Stimulated activated naive B cell treated with anti-CD40 and anti-IgM and Interleukin-4, amounts not matched to agents 10 μg/mL and 1 μg/mL and 100 μg/mL, for 72 hours (primary cell): ENCODE measurements around the gene SCN1A.
"Not testable (repeated sequence)": the region's sequence is repeated elsewhere in the genome, so short reads cannot be mapped to it uniquely, and the experiment has no call there.

ENCODE experiments used
- ATAC-seq, 2 donors: fragments of 150-1000 bp; cut with Tn5 transposase; replicated peaks; 2 replicates each; pipeline ENCODE4 v1.10.0; 2021; ENCODE audit warnings: moderate library complexity in 1 of 2
- DNase-seq: peaks from one replicate; pipeline ENCODE4 v3.0.0; 2021
- H3K27ac Mint-ChIP-seq: one replicate; pipeline ENCODE4 v1.8.0; 2022; ENCODE audit warnings: mild to moderate bottlenecking, mixed read lengths
- H3K27me3 Mint-ChIP-seq, 2 donors: one replicate each; pipeline ENCODE4 v1.8.0; 2022; ENCODE audit warnings: mixed read lengths in 2 of 2
- H3K36me3 Mint-ChIP-seq, 2 donors: one replicate each; pipeline ENCODE4 v1.8.0; 2022; ENCODE audit warnings: mixed read lengths in 2 of 2, mild to moderate bottlenecking in 1 of 2
- H3K4me1 Mint-ChIP-seq, 2 donors: one replicate each; pipeline ENCODE4 v1.8.0; 2022; ENCODE audit warnings: mixed read lengths in 2 of 2, mild to moderate bottlenecking in 1 of 2
- H3K4me3 Mint-ChIP-seq, 2 donors: one replicate each; pipeline ENCODE4 v1.8.0; 2022; ENCODE audit warnings: mild to moderate bottlenecking in 2 of 2, mixed read lengths in 2 of 2, moderate library complexity in 1 of 2
- H3K9me3 Mint-ChIP-seq, 2 donors: one replicate each; pipeline ENCODE4 v1.8.0; 2022; ENCODE audit warnings: mixed read lengths in 2 of 2, mild to moderate bottlenecking in 1 of 2

SCN1A gene

GRCh38 chr2:166025313-166025712, 102.5 kb downstream of the SCN1A start:
- DNase-seq, result no peak
- Mint-ChIP-seq H3K4me3 (no peak overlapping the region), H3K36me3 (no peaks in the 10 kb centered on the region), H3K27me3 (peaks cover 6 to 9% of the 10 kb centered on the region in 2 donors), H3K9me3 (peaks cover 0 to 1% of the 10 kb centered on the region in 2 donors), H3K4me1 (no peaks in the 10 kb centered on the region), H3K27ac (no peak overlapping the region)
- ATAC-seq, result no peak

GRCh38 chr2:166017208-166017607, 110.6 kb downstream of the SCN1A start:
- H3K27ac Mint-ChIP-seq, result no peak overlapping the region
- no peaks in the 10 kb centered on the region for H3K36me3 Mint-ChIP-seq
- no peaks in the 10 kb centered on the region for H3K4me1 Mint-ChIP-seq
- DNase-seq (no peak), ATAC-seq (no peak)
- no peak overlapping the region for H3K4me3 Mint-ChIP-seq
- no peaks in the 10 kb centered on the region for H3K9me3 Mint-ChIP-seq
- H3K27me3 Mint-ChIP-seq, result no peaks in the 10 kb centered on the region

GRCh38 chr2:166013878-166014277, 113.9 kb downstream of the SCN1A start:
- Mint-ChIP-seq H3K9me3 (no peaks in the 10 kb centered on the region), H3K27me3 (no peaks in the 10 kb centered on the region), H3K27ac (no peak overlapping the region), H3K4me3 (no peak overlapping the region), H3K4me1 (no peaks in the 10 kb centered on the region), H3K36me3 (no peaks in the 10 kb centered on the region)
- no peak for ATAC-seq
- DNase-seq, result no peak

- Mint-ChIP-seq H3K4me3 (no peak overlapping the region), H3K27ac (no peak overlapping the region), H3K9me3 (no peaks in the 10 kb centered on the region), H3K36me3 (no peaks in the 10 kb centered on the region), H3K27me3 (no peaks in the 10 kb centered on the region), H3K4me1 (no peaks in the 10 kb centered on the region)
- DNase-seq (no peak), ATAC-seq (no peak)
These were observed 116.2 kb downstream of the SCN1A start for GRCh38 chr2:166011660-166012059.

GRCh38 chr2:166000401-166000800, 127.4 kb downstream of the SCN1A start:
- Mint-ChIP-seq H3K4me1 (no peaks in the 10 kb centered on the region), H3K27ac (no peak overlapping the region), H3K4me3 (no peak overlapping the region), H3K36me3 (no peaks in the 10 kb centered on the region), H3K27me3 (peaks cover 0 to 4% of the 10 kb centered on the region in 2 donors), H3K9me3 (no peaks in the 10 kb centered on the region)
- no peak for DNase-seq
- no peak for ATAC-seq

GRCh38 chr2:165990846-165991245, 137.0 kb downstream of the SCN1A start:
- DNase-seq (no peak), ATAC-seq (no peak)
- H3K9me3 Mint-ChIP-seq, result no peaks in the 10 kb centered on the region
- H3K27me3 Mint-ChIP-seq, result peaks cover 7 to 17% of the 10 kb centered on the region in 2 donors
- no peaks in the 10 kb centered on the region for H3K36me3 Mint-ChIP-seq
- no peaks in the 10 kb centered on the region for H3K4me1 Mint-ChIP-seq
- no peak overlapping the region for H3K4me3 Mint-ChIP-seq
- H3K27ac Mint-ChIP-seq, result no peak overlapping the region

GRCh38 chr2:165989851-165990250, 138.0 kb downstream of the SCN1A start:
- no peak overlapping the region for H3K4me3 Mint-ChIP-seq
- peaks cover 12 to 22% of the 10 kb centered on the region in 2 donors for H3K27me3 Mint-ChIP-seq
- no peaks in the 10 kb centered on the region for H3K36me3 Mint-ChIP-seq
- H3K9me3 Mint-ChIP-seq, result no peaks in the 10 kb centered on the region
- ATAC-seq, result no peak
- no peak overlapping the region for H3K27ac Mint-ChIP-seq
- no peak for DNase-seq
- H3K4me1 Mint-ChIP-seq, result no peaks in the 10 kb centered on the region

GRCh38 chr2:165985120-165985519, 142.7 kb downstream of the SCN1A start:
- Mint-ChIP-seq H3K27ac (no peak overlapping the region), H3K4me3 (no peak overlapping the region), H3K36me3 (no peaks in the 10 kb centered on the region), H3K4me1 (no peaks in the 10 kb centered on the region), H3K9me3 (no peaks in the 10 kb centered on the region), H3K27me3 (peaks cover 23 to 28% of the 10 kb centered on the region in 2 donors)
- DNase-seq, result no peak
- ATAC-seq, result no peak

GRCh38 chr2:165972161-165972560, 155.7 kb downstream of the SCN1A start:
- H3K27me3 Mint-ChIP-seq, result peaks cover 28 to 34% of the 10 kb centered on the region in 2 donors
- not testable (repeated sequence) for DNase-seq, H3K9me3 Mint-ChIP-seq, H3K4me1 Mint-ChIP-seq, ATAC-seq, H3K27ac Mint-ChIP-seq, H3K36me3 Mint-ChIP-seq, H3K4me3 Mint-ChIP-seq

- Mint-ChIP-seq H3K4me1 (no peaks in the 10 kb centered on the region), H3K27ac (no peak overlapping the region), H3K9me3 (no peaks in the 10 kb centered on the region), H3K36me3 (no peaks in the 10 kb centered on the region), H3K4me3 (no peak overlapping the region), H3K27me3 (peaks cover 30 to 39% of the 10 kb centered on the region in 2 donors)
- DNase-seq, result no peak
- ATAC-seq, result no peak
These were observed 157.2 kb downstream of the SCN1A start for GRCh38 chr2:165970663-165971062.

- Mint-ChIP-seq H3K4me3 (no peak overlapping the region), H3K4me1 (no peaks in the 10 kb centered on the region), H3K27me3 (peaks cover 28 to 35% of the 10 kb centered on the region in 2 donors), H3K27ac (no peak overlapping the region), H3K36me3 (no peaks in the 10 kb centered on the region), H3K9me3 (no peaks in the 10 kb centered on the region)
- no peak for ATAC-seq
- DNase-seq, result no peak
These were observed 158.6 kb downstream of the SCN1A start for GRCh38 chr2:165969227-165969626.

- H3K4me3 Mint-ChIP-seq, result no peak overlapping the region
- peaks cover 16 to 24% of the 10 kb centered on the region in 2 donors for H3K27me3 Mint-ChIP-seq
- no peaks in the 10 kb centered on the region for H3K9me3 Mint-ChIP-seq
- H3K36me3 Mint-ChIP-seq, result no peaks in the 10 kb centered on the region
- DNase-seq (no peak), ATAC-seq (no peak)
- no peak overlapping the region for H3K27ac Mint-ChIP-seq
- H3K4me1 Mint-ChIP-seq, result no peaks in the 10 kb centered on the region
These were observed 160.1 kb downstream of the SCN1A start for GRCh38 chr2:165967746-165968145.

- peaks cover 0 to under 1% of the 10 kb centered on the region in 2 donors for H3K27me3 Mint-ChIP-seq
- no peak for DNase-seq
- H3K4me3 Mint-ChIP-seq, result no peak overlapping the region
- no peak overlapping the region for H3K27ac Mint-ChIP-seq
- no peaks in the 10 kb centered on the region for H3K4me1 Mint-ChIP-seq
- no peaks in the 10 kb centered on the region for H3K36me3 Mint-ChIP-seq
- no peaks in the 10 kb centered on the region for H3K9me3 Mint-ChIP-seq
- no peak for ATAC-seq
These were observed 166.0 kb downstream of the SCN1A start for GRCh38 chr2:165961818-165962217.

GRCh38 chr2:165959371-165959770, 168.4 kb downstream of the SCN1A start:
- Mint-ChIP-seq H3K9me3 (no peaks in the 10 kb centered on the region), H3K27ac (no peak overlapping the region), H3K4me3 (no peak overlapping the region), H3K36me3 (no peaks in the 10 kb centered on the region), H3K27me3 (no peaks in the 10 kb centered on the region), H3K4me1 (peaks cover 2 to 11% of the 10 kb centered on the region in 2 donors)
- DNase-seq, result no peak
- ATAC-seq, result no peak

GRCh38 chr2:165958313-165958960, 169.4 kb downstream of the SCN1A start:
- no peaks in the 10 kb centered on the region for H3K27me3 Mint-ChIP-seq
- DNase-seq (no peak), ATAC-seq (no peak)
- H3K27ac Mint-ChIP-seq, result no peak overlapping the region
- peaks cover 2 to 11% of the 10 kb centered on the region in 2 donors for H3K4me1 Mint-ChIP-seq
- no peaks in the 10 kb centered on the region for H3K9me3 Mint-ChIP-seq
- H3K36me3 Mint-ChIP-seq, result no peaks in the 10 kb centered on the region
- no peak overlapping the region for H3K4me3 Mint-ChIP-seq
